HEK293 (cell line): ENCODE data around the gene KLK3.

Experiments used
- MZF1 ChIP-seq: fragments of 450-650 bp; formaldehyde crosslinking; IDR thresholded peaks from 2 replicates; pipeline ENCODE4 v1.5.1; 2017; ENCODE audit warnings: missing biosample characterization, missing genetic modification characterization, borderline replicate concordance
- YY1 ChIP-seq: fragments of 450-650 bp; formaldehyde crosslinking; IDR thresholded peaks from 2 replicates; pipeline ENCODE4 v1.5.1; 2018; ENCODE audit warnings: missing biosample characterization, missing genetic modification characterization
- ZNF24 ChIP-seq: fragments of 450-650 bp; formaldehyde crosslinking; IDR thresholded peaks from 2 replicates; pipeline ENCODE4 v1.5.1; 2016; ENCODE audit warnings: missing biosample characterization, missing genetic modification characterization
- ZNF274 ChIP-seq, 2 experiments: fragments of 200-500 bp in 1 of 2; fragments of 450-650 bp in 1 of 2; sonication (Bioruptor generic) in 1 of 2; formaldehyde crosslinking in 1 of 2; IDR thresholded peaks; 2 replicates each; pipeline versions ENCODE4 v1.5.1 to v1.6.1; 2014 to 2016; ENCODE audit warnings: borderline replicate concordance in 1 of 2, inconsistent platforms in 1 of 2, low read length in 1 of 2, missing biosample characterization in 1 of 2, missing genetic modification characterization in 1 of 2
- ZNF423 ChIP-seq: fragments of 450-650 bp; formaldehyde crosslinking; IDR thresholded peaks from 2 replicates; pipeline ENCODE4 v1.5.1; 2016; ENCODE audit warnings: missing biosample characterization, missing genetic modification characterization
- ZNF433 ChIP-seq: fragments of 450-650 bp; formaldehyde crosslinking; IDR thresholded peaks from 2 replicates; pipeline ENCODE4 v1.5.1; 2016; ENCODE audit warnings: missing biosample characterization, missing genetic modification characterization, low read depth
- ZNF610 ChIP-seq: fragments of 450-650 bp; formaldehyde crosslinking; IDR thresholded peaks from 2 replicates; pipeline ENCODE4 v1.5.1; 2016; ENCODE audit warnings: missing biosample characterization, missing genetic modification characterization, borderline replicate concordance
- TF ChIP-seq, protein P1 (sequence below): fragments of 450-650 bp; formaldehyde crosslinking; IDR thresholded peaks from 2 replicates; pipeline ENCODE4 v1.5.1; 2016; ENCODE audit warnings: missing biosample characterization, missing genetic modification characterization
- TF ChIP-seq, protein P2 (sequence below): fragments of 450-650 bp; formaldehyde crosslinking; IDR thresholded peaks from 2 replicates; pipeline ENCODE4 v1.5.1; 2016; ENCODE audit warnings: missing biosample characterization, missing genetic modification characterization
- TF ChIP-seq, protein P3 (sequence below): fragments of 450-650 bp; formaldehyde crosslinking; IDR thresholded peaks from 2 replicates; pipeline ENCODE4 v1.5.1; 2016; ENCODE audit warnings: missing biosample characterization, missing genetic modification characterization, low read depth

DNA sequence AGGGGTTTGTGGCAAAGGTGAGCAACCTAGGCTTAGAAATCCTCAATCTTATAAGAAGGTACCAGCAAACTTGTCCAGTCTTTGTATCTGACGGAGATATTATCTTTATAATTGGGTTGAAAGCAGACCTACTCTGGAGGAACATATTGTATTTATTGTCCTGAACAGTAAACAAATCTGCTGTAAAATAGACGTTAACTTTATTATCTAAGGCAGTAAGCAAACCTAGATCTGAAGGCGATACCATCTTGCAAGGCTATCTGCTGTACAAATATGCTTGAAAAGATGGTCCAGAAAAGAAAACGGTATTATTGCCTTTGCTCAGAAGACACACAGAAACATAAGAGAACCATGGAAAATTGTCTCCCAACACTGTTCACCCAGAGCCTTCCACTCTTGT, 14.8 kb downstream of the KLK3 start:
- no peak for TF ChIP-seq MZF1 (tag by site-specific recombination)
- no peak for TF ChIP-seq ZNF24
- TF ChIP-seq, protein P1, sequence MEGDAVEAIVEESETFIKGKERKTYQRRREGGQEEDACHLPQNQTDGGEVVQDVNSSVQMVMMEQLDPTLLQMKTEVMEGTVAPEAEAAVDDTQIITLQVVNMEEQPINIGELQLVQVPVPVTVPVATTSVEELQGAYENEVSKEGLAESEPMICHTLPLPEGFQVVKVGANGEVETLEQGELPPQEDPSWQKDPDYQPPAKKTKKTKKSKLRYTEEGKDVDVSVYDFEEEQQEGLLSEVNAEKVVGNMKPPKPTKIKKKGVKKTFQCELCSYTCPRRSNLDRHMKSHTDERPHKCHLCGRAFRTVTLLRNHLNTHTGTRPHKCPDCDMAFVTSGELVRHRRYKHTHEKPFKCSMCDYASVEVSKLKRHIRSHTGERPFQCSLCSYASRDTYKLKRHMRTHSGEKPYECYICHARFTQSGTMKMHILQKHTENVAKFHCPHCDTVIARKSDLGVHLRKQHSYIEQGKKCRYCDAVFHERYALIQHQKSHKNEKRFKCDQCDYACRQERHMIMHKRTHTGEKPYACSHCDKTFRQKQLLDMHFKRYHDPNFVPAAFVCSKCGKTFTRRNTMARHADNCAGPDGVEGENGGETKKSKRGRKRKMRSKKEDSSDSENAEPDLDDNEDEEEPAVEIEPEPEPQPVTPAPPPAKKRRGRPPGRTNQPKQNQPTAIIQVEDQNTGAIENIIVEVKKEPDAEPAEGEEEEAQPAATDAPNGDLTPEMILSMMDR (tag by site-specific recombination): no peak
- no peak for TF ChIP-seq ZNF423
- TF ChIP-seq ZNF274 (IDR thresholded peaks at IDR 0.05; ENCODE audit: low read length): no peak
- TF ChIP-seq ZNF274 (tag by site-specific recombination; IDR thresholded peaks at IDR 0.05; ENCODE audit: borderline replicate concordance): no peak
- TF ChIP-seq, protein P2, sequence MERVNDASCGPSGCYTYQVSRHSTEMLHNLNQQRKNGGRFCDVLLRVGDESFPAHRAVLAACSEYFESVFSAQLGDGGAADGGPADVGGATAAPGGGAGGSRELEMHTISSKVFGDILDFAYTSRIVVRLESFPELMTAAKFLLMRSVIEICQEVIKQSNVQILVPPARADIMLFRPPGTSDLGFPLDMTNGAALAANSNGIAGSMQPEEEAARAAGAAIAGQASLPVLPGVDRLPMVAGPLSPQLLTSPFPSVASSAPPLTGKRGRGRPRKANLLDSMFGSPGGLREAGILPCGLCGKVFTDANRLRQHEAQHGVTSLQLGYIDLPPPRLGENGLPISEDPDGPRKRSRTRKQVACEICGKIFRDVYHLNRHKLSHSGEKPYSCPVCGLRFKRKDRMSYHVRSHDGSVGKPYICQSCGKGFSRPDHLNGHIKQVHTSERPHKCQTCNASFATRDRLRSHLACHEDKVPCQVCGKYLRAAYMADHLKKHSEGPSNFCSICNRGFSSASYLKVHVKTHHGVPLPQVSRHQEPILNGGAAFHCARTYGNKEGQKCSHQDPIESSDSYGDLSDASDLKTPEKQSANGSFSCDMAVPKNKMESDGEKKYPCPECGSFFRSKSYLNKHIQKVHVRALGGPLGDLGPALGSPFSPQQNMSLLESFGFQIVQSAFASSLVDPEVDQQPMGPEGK (tag by site-specific recombination): no peak
- no peak for TF ChIP-seq ZNF610 (tag by site-specific recombination)
- TF ChIP-seq, protein P3, sequence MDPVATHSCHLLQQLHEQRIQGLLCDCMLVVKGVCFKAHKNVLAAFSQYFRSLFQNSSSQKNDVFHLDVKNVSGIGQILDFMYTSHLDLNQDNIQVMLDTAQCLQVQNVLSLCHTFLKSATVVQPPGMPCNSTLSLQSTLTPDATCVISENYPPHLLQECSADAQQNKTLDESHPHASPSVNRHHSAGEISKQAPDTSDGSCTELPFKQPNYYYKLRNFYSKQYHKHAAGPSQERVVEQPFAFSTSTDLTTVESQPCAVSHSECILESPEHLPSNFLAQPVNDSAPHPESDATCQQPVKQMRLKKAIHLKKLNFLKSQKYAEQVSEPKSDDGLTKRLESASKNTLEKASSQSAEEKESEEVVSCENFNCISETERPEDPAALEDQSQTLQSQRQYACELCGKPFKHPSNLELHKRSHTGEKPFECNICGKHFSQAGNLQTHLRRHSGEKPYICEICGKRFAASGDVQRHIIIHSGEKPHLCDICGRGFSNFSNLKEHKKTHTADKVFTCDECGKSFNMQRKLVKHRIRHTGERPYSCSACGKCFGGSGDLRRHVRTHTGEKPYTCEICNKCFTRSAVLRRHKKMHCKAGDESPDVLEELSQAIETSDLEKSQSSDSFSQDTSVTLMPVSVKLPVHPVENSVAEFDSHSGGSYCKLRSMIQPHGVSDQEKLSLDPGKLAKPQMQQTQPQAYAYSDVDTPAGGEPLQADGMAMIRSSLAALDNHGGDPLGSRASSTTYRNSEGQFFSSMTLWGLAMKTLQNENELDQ (tag by site-specific recombination): no peak
- TF ChIP-seq ZNF433 (tag by site-specific recombination): no peak
- no peak for TF ChIP-seq YY1 (tag by site-specific recombination)
